Measurements from ENCODE around the gene SNX4. TPM values are rescaled to one million over a fixed set of nuclear protein-coding genes. Genes with fewer than 3 reads are reported as not detected.
A peak's percentile ranks its signal among the peaks of the same experiment; 100 is the strongest.

SNX4 gene
- total and polyA plus RNA-seq, 2 of the 4 experiments (the other 2 are of a cell fraction) = 10.7 to 25.6 TPM

DNA sequence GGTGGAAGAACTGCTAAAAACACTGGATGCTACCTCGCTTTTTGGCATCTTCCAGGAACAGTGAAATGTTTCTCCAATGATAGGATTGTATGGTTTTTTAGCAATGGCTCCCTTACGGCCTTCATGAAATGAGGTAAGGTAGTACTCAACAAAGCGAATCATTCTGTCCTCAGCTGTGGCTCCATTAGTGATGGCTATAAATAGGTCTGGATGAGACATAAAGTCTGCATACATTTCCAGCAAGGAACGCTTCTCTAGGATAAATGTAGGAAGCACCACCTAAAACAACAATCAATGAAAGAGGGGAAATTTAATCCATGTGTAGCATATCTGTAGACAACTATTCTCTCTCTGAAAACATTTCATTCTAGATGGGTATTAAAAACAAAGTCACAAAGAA lies 32.4 kb upstream of the SNX4 start:
- Histone ChIP-seq H4K91ac (ENCODE audit: insufficient read depth, low read depth, low read length) (no peak overlapping the region), H3K27me3 (ENCODE audit: control insufficient read depth, insufficient read depth, low read length) (no peaks in the 10 kb centered on the region), H2AK5ac (ENCODE audit: low read depth, low read length) (no peak overlapping the region), H3K23ac (ENCODE audit: low read depth, low read length) (peak overlapping the region; percentile 74; the same call in 1 of the 2 replicates), H2BK120ac (ENCODE audit: low read depth, low read length) (no peak overlapping the region), H2BK20ac (ENCODE audit: low read depth, low read length) (peak overlapping the region; percentile 20; the same call in 1 of the 2 replicates), H3K4me3 (ENCODE audit: insufficient read depth, low read depth, low read length) (no peak overlapping the region), H4K8ac (ENCODE audit: low read depth in 2 of 2, low read length in 2 of 2) (peak overlapping the region in 1 of 2 experiments; percentile 6; a peak in 1 of 4 replicates), H3K14ac (replicated peaks; ENCODE audit: low read depth, low read length) (peak overlapping the region; percentile 13; the same call in 1 of the 2 replicates), H2AFZ (replicated peaks; ENCODE audit: low read length, poor library complexity) (no peak overlapping the region), H3K4ac (ENCODE audit: low read depth, low read length) (no peak overlapping the region; the same call in 1 of the 2 replicates), H4K20me1 (ENCODE audit: insufficient read depth, low read length) (no peaks in the 10 kb centered on the region), H3K9ac (ENCODE audit: low read depth, low read length) (no peak overlapping the region), H3K9me3 (ENCODE audit: control insufficient read depth, insufficient read depth, low read length) (no peaks in the 10 kb centered on the region), H2BK15ac (ENCODE audit: low read depth, low read length) (no peak overlapping the region), H2AK9ac (replicated peaks; ENCODE audit: low read depth, low read length, poor library complexity) (peak overlapping the region; percentile 5), H4K5ac (ENCODE audit: low read depth, low read length) (peak overlapping the region; percentile 63; the same call in 1 of the 2 replicates), H3K9me1 (ENCODE audit: insufficient read depth, low read length) (peaks cover 13% of the 10 kb centered on the region; the same call in 1 of the 2 replicates), H3K79me1 (ENCODE audit: low read depth in 1 of 2, low read length in 2 of 2) (peaks cover 0 to 13% of the 10 kb centered on the region in 2 experiments; a peak in 2 of 4 replicates), H3K18ac (ENCODE audit: low read depth, low read length) (peak overlapping the region; percentile 36; the same call in 1 of the 2 replicates), H2BK5ac (ENCODE audit: low read depth, low read length, poor library complexity, severe bottlenecking) (peak overlapping the region; percentile 46), H3K56ac (ENCODE audit: extremely low read depth, insufficient read depth, low read length) (no peak overlapping the region), H3K36me3 (ENCODE audit: control insufficient read depth, insufficient read depth, low read length) (peaks cover 6% of the 10 kb centered on the region), H3K27ac (ENCODE audit: insufficient read depth, low read length) (no peak overlapping the region), H3K4me1 (ENCODE audit: control insufficient read depth, insufficient read depth, low read length) (peaks cover 8% of the 10 kb centered on the region; the same call in 1 of the 2 replicates), H3K4me2 (ENCODE audit: low read depth, low read length) (no peak overlapping the region)
- 93% methylated on average over 2 of the region's 4 CpGs; no CpG with 5 or more reads in 1 of the 2 experiments for WGBS, 2 experiments (ENCODE audit: extremely low coverage in 2 of 2, insufficient read length in 1 of 2)
- TF ChIP-seq RCOR1 (IDR thresholded peaks at IDR 0.05; ENCODE audit: insufficient replicate concordance, low read length) (no peak), RFX5 (IDR thresholded peaks at IDR 0.05; ENCODE audit: low read depth, low read length) (no peak), MAZ (IDR thresholded peaks at IDR 0.05; ENCODE audit: borderline replicate concordance, low read depth, low read length) (no peak), MXI1 (IDR thresholded peaks at IDR 0.05; ENCODE audit: borderline replicate concordance, low read depth, low read length) (no peak), POLR2A (IDR thresholded peaks at IDR 0.05; ENCODE audit: low read depth, low read length) (no peak), SMC3 (IDR thresholded peaks at IDR 0.05; ENCODE audit: low read depth, low read length) (no peak), RAD21 (IDR thresholded peaks at IDR 0.05; ENCODE audit: low read length) (no peak)
- TF ChIP-seq, protein P1, sequence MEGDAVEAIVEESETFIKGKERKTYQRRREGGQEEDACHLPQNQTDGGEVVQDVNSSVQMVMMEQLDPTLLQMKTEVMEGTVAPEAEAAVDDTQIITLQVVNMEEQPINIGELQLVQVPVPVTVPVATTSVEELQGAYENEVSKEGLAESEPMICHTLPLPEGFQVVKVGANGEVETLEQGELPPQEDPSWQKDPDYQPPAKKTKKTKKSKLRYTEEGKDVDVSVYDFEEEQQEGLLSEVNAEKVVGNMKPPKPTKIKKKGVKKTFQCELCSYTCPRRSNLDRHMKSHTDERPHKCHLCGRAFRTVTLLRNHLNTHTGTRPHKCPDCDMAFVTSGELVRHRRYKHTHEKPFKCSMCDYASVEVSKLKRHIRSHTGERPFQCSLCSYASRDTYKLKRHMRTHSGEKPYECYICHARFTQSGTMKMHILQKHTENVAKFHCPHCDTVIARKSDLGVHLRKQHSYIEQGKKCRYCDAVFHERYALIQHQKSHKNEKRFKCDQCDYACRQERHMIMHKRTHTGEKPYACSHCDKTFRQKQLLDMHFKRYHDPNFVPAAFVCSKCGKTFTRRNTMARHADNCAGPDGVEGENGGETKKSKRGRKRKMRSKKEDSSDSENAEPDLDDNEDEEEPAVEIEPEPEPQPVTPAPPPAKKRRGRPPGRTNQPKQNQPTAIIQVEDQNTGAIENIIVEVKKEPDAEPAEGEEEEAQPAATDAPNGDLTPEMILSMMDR (conservative IDR thresholded peaks at IDR 0.05; ENCODE audit: low read depth, low read length) = no peak
- TF ChIP-seq, protein P2, sequence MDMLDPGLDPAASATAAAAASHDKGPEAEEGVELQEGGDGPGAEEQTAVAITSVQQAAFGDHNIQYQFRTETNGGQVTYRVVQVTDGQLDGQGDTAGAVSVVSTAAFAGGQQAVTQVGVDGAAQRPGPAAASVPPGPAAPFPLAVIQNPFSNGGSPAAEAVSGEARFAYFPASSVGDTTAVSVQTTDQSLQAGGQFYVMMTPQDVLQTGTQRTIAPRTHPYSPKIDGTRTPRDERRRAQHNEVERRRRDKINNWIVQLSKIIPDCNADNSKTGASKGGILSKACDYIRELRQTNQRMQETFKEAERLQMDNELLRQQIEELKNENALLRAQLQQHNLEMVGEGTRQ (IDR thresholded peaks at IDR 0.05; ENCODE audit: low read depth, low read length) = no peak
- in situ Hi-C loops (cut with MboI; ENCODE audit: low sequenced_read_pairs) (loop anchor here (25.0 kb wide), 1 partner anchor 815 kb away; the partner anchor contains the start of gene UMPS), intact Hi-C loops (cut with micrococcal nuclease) (no loop called here), dilution Hi-C loops (cut with HindIII; ENCODE audit: low sequenced_read_pairs, unreplicated experiment) (no loop called here)
- BruUV-seq (replicated peaks) = no TSS peak
- POLR2A ChIA-PET (ENCODE audit: unreplicated experiment) = interaction anchor here (0.6 kb wide), 1 partner anchor 8 kb away, joined by 6 read pairs; no protein-coding TSS in a partner anchor
- CTCF ChIA-PET = no interaction called here
- peak; percentile 84 for DNase-seq
- no peak for ATAC-seq (ENCODE audit: low read depth)
